ENCODE data around the gene SELENOI.

Gene SELENOI

DNA sequence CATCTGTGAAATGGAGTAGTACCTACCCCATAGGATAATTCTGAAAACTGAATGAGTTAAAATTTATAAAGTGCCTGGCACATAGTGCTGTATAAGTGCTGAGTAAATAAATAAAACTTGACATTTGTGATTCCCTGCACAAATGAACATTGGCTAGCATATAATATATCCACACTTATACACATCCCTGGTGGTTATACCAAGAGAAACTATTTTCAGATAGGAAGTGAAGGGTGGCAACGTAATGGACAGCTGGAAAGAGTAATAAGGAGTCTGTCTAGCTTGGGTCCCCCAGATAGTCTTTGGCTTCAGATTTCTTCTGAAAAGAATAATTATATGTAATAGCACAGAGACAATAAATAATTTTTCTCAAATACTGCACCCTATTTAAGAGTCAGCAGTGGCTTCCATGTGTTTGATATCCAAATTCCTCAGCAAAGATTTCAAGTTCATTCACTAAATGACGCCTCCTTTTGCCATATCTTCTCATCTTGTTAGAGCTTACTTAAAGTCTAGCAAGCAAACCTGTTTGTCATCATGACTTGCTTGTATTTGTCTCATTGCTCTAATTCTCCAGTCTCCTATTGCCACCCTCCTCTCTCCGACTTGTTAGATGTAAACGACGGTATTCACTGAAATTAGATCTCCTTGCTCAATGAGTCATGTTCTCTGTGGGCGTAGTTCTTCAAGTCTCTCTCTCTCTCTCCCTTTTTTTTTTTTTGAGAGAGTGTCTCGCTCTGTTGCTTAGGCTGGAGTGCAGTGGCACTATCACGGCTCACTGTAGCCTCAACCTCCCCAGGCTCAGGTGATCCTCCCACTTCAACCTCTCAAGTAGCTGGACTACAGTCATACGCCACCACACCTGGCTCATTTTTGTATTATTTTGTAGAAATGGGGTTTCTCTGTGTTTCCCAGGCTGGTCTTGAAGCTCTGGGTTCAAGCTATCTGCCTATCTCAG, 9.4 kb downstream of the SELENOI start:
- Histone ChIP-seq H3K9me3 (ENCODE audit: insufficient read depth, low read length) (no peaks in the 10 kb centered on the region), H3K9ac (ENCODE audit: low read length) (no peak overlapping the region), H3K4me3 (ENCODE audit: insufficient read depth, low read length, poor library complexity, severe bottlenecking) (no peak overlapping the region), H3F3A (ENCODE audit: insufficient read depth) (no peaks in the 10 kb centered on the region), H3K4me2 (ENCODE audit: low read depth, low read length, poor library complexity, severe bottlenecking) (no peak overlapping the region), H3K27ac (ENCODE audit: low read depth, low read length) (no peak overlapping the region), H3K36me3 (ENCODE audit: low read length) (no peaks in the 10 kb centered on the region), H3K9me2 (replicated peaks; ENCODE audit: insufficient read depth, low read length) (no peaks in the 10 kb centered on the region), H2AFZ (ENCODE audit: low read depth, low read length, severe bottlenecking) (no peak overlapping the region), H4K20me1 (ENCODE audit: low read depth, low read length) (peaks cover 21% of the 10 kb centered on the region), H3K79me2 (ENCODE audit: insufficient read depth, low read length) (peaks cover 99% of the 10 kb centered on the region), H3K27me3 (ENCODE audit: low read length) (no peaks in the 10 kb centered on the region)
- TF ChIP-seq EZH2phosphoT487 (conservative IDR thresholded peaks at IDR 0.05; ENCODE audit: low read length): no peak
- TF ChIP-seq, protein P1, sequence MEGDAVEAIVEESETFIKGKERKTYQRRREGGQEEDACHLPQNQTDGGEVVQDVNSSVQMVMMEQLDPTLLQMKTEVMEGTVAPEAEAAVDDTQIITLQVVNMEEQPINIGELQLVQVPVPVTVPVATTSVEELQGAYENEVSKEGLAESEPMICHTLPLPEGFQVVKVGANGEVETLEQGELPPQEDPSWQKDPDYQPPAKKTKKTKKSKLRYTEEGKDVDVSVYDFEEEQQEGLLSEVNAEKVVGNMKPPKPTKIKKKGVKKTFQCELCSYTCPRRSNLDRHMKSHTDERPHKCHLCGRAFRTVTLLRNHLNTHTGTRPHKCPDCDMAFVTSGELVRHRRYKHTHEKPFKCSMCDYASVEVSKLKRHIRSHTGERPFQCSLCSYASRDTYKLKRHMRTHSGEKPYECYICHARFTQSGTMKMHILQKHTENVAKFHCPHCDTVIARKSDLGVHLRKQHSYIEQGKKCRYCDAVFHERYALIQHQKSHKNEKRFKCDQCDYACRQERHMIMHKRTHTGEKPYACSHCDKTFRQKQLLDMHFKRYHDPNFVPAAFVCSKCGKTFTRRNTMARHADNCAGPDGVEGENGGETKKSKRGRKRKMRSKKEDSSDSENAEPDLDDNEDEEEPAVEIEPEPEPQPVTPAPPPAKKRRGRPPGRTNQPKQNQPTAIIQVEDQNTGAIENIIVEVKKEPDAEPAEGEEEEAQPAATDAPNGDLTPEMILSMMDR (IDR thresholded peaks at IDR 0.05; ENCODE audit: insufficient read depth, low read length, poor library complexity, severe bottlenecking): no peak

DNA sequence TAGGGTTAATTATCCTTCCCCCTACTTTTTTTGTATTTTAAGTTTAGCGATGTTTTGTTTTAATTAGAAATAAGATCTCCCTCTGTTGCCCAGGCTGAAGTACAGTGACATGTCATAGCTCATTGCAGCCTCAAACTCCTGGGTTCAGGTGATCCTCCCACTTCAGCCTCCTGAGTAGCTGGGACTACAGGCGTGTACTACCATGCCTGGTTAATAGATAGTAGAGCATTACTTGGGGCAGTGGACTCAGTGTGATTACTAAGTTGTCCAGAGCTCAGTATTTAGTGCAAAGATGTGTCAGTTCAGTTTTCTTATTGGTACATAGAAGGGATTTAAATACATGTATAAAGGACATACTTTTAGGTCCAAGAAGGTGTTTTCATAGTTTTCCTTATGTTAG, 10.2 kb downstream of the SELENOI start:
- H3K4me2 ChIP-seq (ENCODE audit: low read depth, low read length, poor library complexity, severe bottlenecking): no peak overlapping the region
- no peak for TF ChIP-seq EZH2phosphoT487 (conservative IDR thresholded peaks at IDR 0.05; ENCODE audit: low read length)
- TF ChIP-seq, protein P1 (IDR thresholded peaks at IDR 0.05; ENCODE audit: insufficient read depth, low read length, poor library complexity, severe bottlenecking): no peak
- no peaks in the 10 kb centered on the region for H3K36me3 ChIP-seq (ENCODE audit: low read length)
- no peak overlapping the region for H3K9ac ChIP-seq (ENCODE audit: low read length)
- H3K9me3 ChIP-seq (ENCODE audit: insufficient read depth, low read length): no peaks in the 10 kb centered on the region
- H3K27me3 ChIP-seq (ENCODE audit: low read length): no peaks in the 10 kb centered on the region
- peaks cover 21% of the 10 kb centered on the region for H4K20me1 ChIP-seq (ENCODE audit: low read depth, low read length)
- H3K27ac ChIP-seq (ENCODE audit: low read depth, low read length): no peak overlapping the region
- H3K79me2 ChIP-seq (ENCODE audit: insufficient read depth, low read length): peaks cover 99% of the 10 kb centered on the region
- no peak overlapping the region for H3K4me3 ChIP-seq (ENCODE audit: insufficient read depth, low read length, poor library complexity, severe bottlenecking)
- no peaks in the 10 kb centered on the region for H3K9me2 ChIP-seq (replicated peaks; ENCODE audit: insufficient read depth, low read length)
- no peaks in the 10 kb centered on the region for H3F3A ChIP-seq (ENCODE audit: insufficient read depth)
- H2AFZ ChIP-seq (ENCODE audit: low read depth, low read length, severe bottlenecking): no peak overlapping the region

DNA sequence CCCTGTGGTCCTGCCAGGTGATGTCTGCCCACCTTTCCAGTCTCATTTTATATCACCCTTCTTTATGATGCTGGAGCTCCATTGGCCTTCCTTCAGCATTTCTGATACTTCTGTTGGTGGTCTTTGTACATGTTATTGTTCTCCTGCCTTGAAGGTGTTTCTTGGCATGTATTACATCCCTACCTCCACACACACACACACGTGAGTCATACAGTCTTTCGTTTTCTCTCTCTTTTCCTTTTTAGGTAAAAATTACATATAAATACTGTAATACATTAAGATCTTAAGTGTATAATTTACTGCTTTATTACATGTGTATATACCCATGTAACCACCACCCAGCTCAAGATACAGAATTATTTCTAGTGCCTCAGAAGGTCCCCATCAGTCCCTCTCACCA, 10.8 kb downstream of the SELENOI start:
- Histone ChIP-seq H3K4me2 (ENCODE audit: low read depth, low read length, poor library complexity, severe bottlenecking) (no peak overlapping the region), H3K9me3 (ENCODE audit: insufficient read depth, low read length) (no peaks in the 10 kb centered on the region), H3F3A (ENCODE audit: insufficient read depth) (no peaks in the 10 kb centered on the region), H3K9me2 (replicated peaks; ENCODE audit: insufficient read depth, low read length) (no peaks in the 10 kb centered on the region), H3K27ac (ENCODE audit: low read depth, low read length) (no peak overlapping the region), H3K9ac (ENCODE audit: low read length) (no peak overlapping the region), H3K36me3 (ENCODE audit: low read length) (no peaks in the 10 kb centered on the region), H2AFZ (ENCODE audit: low read depth, low read length, severe bottlenecking) (no peak overlapping the region), H4K20me1 (ENCODE audit: low read depth, low read length) (peaks cover 18% of the 10 kb centered on the region), H3K4me3 (ENCODE audit: insufficient read depth, low read length, poor library complexity, severe bottlenecking) (no peak overlapping the region), H3K79me2 (ENCODE audit: insufficient read depth, low read length) (peaks cover 99% of the 10 kb centered on the region), H3K27me3 (ENCODE audit: low read length) (no peaks in the 10 kb centered on the region)
- TF ChIP-seq EZH2phosphoT487 (conservative IDR thresholded peaks at IDR 0.05; ENCODE audit: low read length): no peak
- TF ChIP-seq, protein P1 (IDR thresholded peaks at IDR 0.05; ENCODE audit: insufficient read depth, low read length, poor library complexity, severe bottlenecking): no peak
